Measurements from ENCODE around the gene RHBDL2. TPM values are rescaled to one million over a fixed set of nuclear protein-coding genes. Genes with fewer than 3 reads are reported as not detected.

The RHBDL2 gene
- total and polyA plus RNA-seq, 2 donors (not counting 1 experiment from before 2014, with no cell fraction given), result not detected

GRCh38 chr1:38908821-38909220 lies 32.8 kb downstream of the RHBDL2 start:
- intact Hi-C loops (cut with micrococcal nuclease), result no loop called here
- H3K27me3 Mint-ChIP-seq, result no peaks in the 10 kb centered on the region
- no peak overlapping the region for H3K4me3 Mint-ChIP-seq
- WGBS (ENCODE audit: insufficient coverage), result 95% methylated on average over 11 of the region's 13 CpGs
- ChIA-PET CTCF (no interaction called here), POLR2A (no interaction called here)
- Histone ChIP-seq H3K9me3 (ENCODE audit: control extremely low read depth in 1 of 3, control insufficient read depth in 2 of 3, insufficient read depth in 1 of 3, low read length in 2 of 3) (peaks cover 2 to 17% (median 4%) of the 10 kb centered on the region in 3 donors), H3K4me3 (ENCODE audit: control extremely low read depth in 1 of 5, extremely low read depth in 1 of 5, insufficient read depth in 1 of 5, low read depth in 2 of 5, low read length in 4 of 5) (no peak overlapping the region), H3K4me2 (replicated peaks; ENCODE audit: low read depth, low read length, poor library complexity, severe bottlenecking) (no peak overlapping the region), H3K27ac (ENCODE audit: low read length in 2 of 2) (no peak overlapping the region), H3K36me3 (replicated peaks in 1 of 2; ENCODE audit: control extremely low read depth in 1 of 2, control insufficient read depth in 1 of 2, extremely low read depth in 1 of 2, insufficient read depth in 2 of 2, low read length in 1 of 2) (no peaks in the 10 kb centered on the region), H2AFZ (ENCODE audit: insufficient read depth, low read depth, low read length, poor library complexity, severe bottlenecking) (no peak overlapping the region), H3K9ac (ENCODE audit: low read length) (no peak overlapping the region), H3K27me3 (replicated peaks in 1 of 4; ENCODE audit: control extremely low read depth in 1 of 4, control insufficient read depth in 3 of 4, insufficient read depth in 4 of 4, low read length in 3 of 4) (no peaks in the 10 kb centered on the region), H3K79me2 (ENCODE audit: control insufficient read depth, insufficient read depth, low read length) (no peaks in the 10 kb centered on the region), H4K20me1 (ENCODE audit: control insufficient read depth, insufficient read depth, low read length, poor library complexity, severe bottlenecking) (no peaks in the 10 kb centered on the region), H3K4me1 (ENCODE audit: control insufficient read depth in 2 of 2, insufficient read depth in 2 of 2, low read length in 2 of 2) (no peaks in the 10 kb centered on the region)
- H3K9me3 Mint-ChIP-seq (ENCODE audit: insufficient read depth), result peaks cover 4% of the 10 kb centered on the region
- ATAC-seq (ENCODE audit: low read depth) (no peak), DNase-seq (no peak)
- TF ChIP-seq, protein P1, sequence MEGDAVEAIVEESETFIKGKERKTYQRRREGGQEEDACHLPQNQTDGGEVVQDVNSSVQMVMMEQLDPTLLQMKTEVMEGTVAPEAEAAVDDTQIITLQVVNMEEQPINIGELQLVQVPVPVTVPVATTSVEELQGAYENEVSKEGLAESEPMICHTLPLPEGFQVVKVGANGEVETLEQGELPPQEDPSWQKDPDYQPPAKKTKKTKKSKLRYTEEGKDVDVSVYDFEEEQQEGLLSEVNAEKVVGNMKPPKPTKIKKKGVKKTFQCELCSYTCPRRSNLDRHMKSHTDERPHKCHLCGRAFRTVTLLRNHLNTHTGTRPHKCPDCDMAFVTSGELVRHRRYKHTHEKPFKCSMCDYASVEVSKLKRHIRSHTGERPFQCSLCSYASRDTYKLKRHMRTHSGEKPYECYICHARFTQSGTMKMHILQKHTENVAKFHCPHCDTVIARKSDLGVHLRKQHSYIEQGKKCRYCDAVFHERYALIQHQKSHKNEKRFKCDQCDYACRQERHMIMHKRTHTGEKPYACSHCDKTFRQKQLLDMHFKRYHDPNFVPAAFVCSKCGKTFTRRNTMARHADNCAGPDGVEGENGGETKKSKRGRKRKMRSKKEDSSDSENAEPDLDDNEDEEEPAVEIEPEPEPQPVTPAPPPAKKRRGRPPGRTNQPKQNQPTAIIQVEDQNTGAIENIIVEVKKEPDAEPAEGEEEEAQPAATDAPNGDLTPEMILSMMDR (IDR thresholded peaks at IDR 0.05), result no peak
- TF ChIP-seq EZH2 (IDR thresholded peaks at IDR 0.05; ENCODE audit: borderline replicate concordance, insufficient read depth, low read depth, low read length, poor library complexity, severe bottlenecking), result no peak
- no peak overlapping the region for H3K27ac Mint-ChIP-seq
- H3K4me1 Mint-ChIP-seq, result no peaks in the 10 kb centered on the region

- Histone ChIP-seq H3K4me1 (ENCODE audit: control insufficient read depth in 2 of 2, insufficient read depth in 2 of 2, low read length in 2 of 2) (no peaks in the 10 kb centered on the region), H3K79me2 (ENCODE audit: control insufficient read depth, insufficient read depth, low read length) (no peaks in the 10 kb centered on the region), H3K9me3 (ENCODE audit: control extremely low read depth in 1 of 3, control insufficient read depth in 2 of 3, insufficient read depth in 1 of 3, low read length in 2 of 3) (peaks cover 2 to 17% (median 4%) of the 10 kb centered on the region in 3 donors), H3K27me3 (replicated peaks in 1 of 4; ENCODE audit: control extremely low read depth in 1 of 4, control insufficient read depth in 3 of 4, insufficient read depth in 4 of 4, low read length in 3 of 4) (no peaks in the 10 kb centered on the region), H3K4me2 (replicated peaks; ENCODE audit: low read depth, low read length, poor library complexity, severe bottlenecking) (no peak overlapping the region), H3K27ac (ENCODE audit: low read length in 2 of 2) (no peak overlapping the region), H2AFZ (ENCODE audit: insufficient read depth, low read depth, low read length, poor library complexity, severe bottlenecking) (no peak overlapping the region), H3K36me3 (replicated peaks in 1 of 2; ENCODE audit: control extremely low read depth in 1 of 2, control insufficient read depth in 1 of 2, extremely low read depth in 1 of 2, insufficient read depth in 2 of 2, low read length in 1 of 2) (no peaks in the 10 kb centered on the region), H3K9ac (ENCODE audit: low read length) (no peak overlapping the region), H3K4me3 (ENCODE audit: control extremely low read depth in 1 of 5, extremely low read depth in 1 of 5, insufficient read depth in 1 of 5, low read depth in 2 of 5, low read length in 4 of 5) (no peak overlapping the region), H4K20me1 (ENCODE audit: control insufficient read depth, insufficient read depth, low read length, poor library complexity, severe bottlenecking) (no peaks in the 10 kb centered on the region)
- Mint-ChIP-seq H3K4me1 (no peaks in the 10 kb centered on the region), H3K27me3 (no peaks in the 10 kb centered on the region), H3K4me3 (no peak overlapping the region), H3K27ac (no peak overlapping the region), H3K9me3 (ENCODE audit: insufficient read depth) (peaks cover 4% of the 10 kb centered on the region)
- 100% methylated on average over 1 of the region's 2 CpGs for WGBS (ENCODE audit: insufficient coverage)
- intact Hi-C loops (cut with micrococcal nuclease), result no loop called here
- no peak for DNase-seq
- ChIA-PET CTCF (no interaction called here), POLR2A (no interaction called here)
- TF ChIP-seq, protein P1 (IDR thresholded peaks at IDR 0.05), result no peak
- TF ChIP-seq EZH2 (IDR thresholded peaks at IDR 0.05; ENCODE audit: borderline replicate concordance, insufficient read depth, low read depth, low read length, poor library complexity, severe bottlenecking), result no peak
- no peak for ATAC-seq (ENCODE audit: low read depth)
Observed at GRCh38 chr1:38905985-38906384, 35.6 kb downstream of the RHBDL2 start.

Data from B cell (primary cell).